Mammary epithelial cell (primary cell): ENCODE results near the gene LHPP.

Experiments used
- CTCF ChIP-seq, 2 donors: IDR thresholded peaks in 1 of 2; conservative IDR thresholded peaks in 1 of 2; 2 replicates each; pipeline ENCODE4 v1.5.1; 2011 to 2012; ENCODE audit warnings: inconsistent platforms in 2 of 2, low read length in 2 of 2, mild to moderate bottlenecking in 2 of 2, control low read depth in 1 of 2, low read depth in 1 of 2; ENCODE audit not compliant: insufficient read depth in 1 of 2; ENCODE audit errors: extremely low read depth in 1 of 2
- EZH2 ChIP-seq: IDR thresholded peaks from 2 replicates; pipeline ENCODE4 v1.6.1; 2012; ENCODE audit warnings: low read length, inconsistent platforms, borderline replicate concordance

GRCh38 chr10:124508907-124509454, 47.4 kb downstream of the LHPP start:
- TF ChIP-seq CTCF (conservative IDR thresholded peaks at IDR 0.05 in 1 of 2, IDR thresholded peaks at IDR 0.05 in 1 of 2; ENCODE audit: extremely low read depth in 1 of 2, insufficient read depth in 1 of 2, low read depth in 1 of 2, low read length in 2 of 2), result no peak
- TF ChIP-seq EZH2, result no peak
